ENCODE measurements around the gene TLX3. TPM values are rescaled to one million over a fixed set of nuclear protein-coding genes. Genes with fewer than 3 reads are reported as not detected.
A peak's percentile ranks its signal among the peaks of the same experiment; 100 is the strongest.

TLX3 gene
- total RNA-seq, 2 donors from 2014 or later, result not detected

- peaks cover 45% of the 10 kb centered on the region for H3K27me3 Mint-ChIP-seq (ENCODE audit: insufficient read depth)
- H3K27ac Mint-ChIP-seq, result no peak overlapping the region
- H3K9me3 Mint-ChIP-seq, result no peaks in the 10 kb centered on the region
- Histone ChIP-seq H3K4me1 (ENCODE audit: control insufficient read depth, insufficient read depth, low read length) (no peaks in the 10 kb centered on the region), H3K36me3 (ENCODE audit: control insufficient read depth, insufficient read depth, low read length) (no peaks in the 10 kb centered on the region), H3K4me3 (ENCODE audit: low read length) (peak overlapping the region; percentile 77), H3K9ac (ENCODE audit: extremely low read depth, low read length, poor library complexity, severe bottlenecking) (no peak overlapping the region), H3K27ac (ENCODE audit: low read depth, low read length) (no peak overlapping the region), H3K9me3 (ENCODE audit: control insufficient read depth, low read length) (no peaks in the 10 kb centered on the region), H3K27me3 (ENCODE audit: control insufficient read depth, insufficient read depth, low read length, poor library complexity, severe bottlenecking) (peaks cover 45% of the 10 kb centered on the region)
- WGBS, 2 experiments (ENCODE audit: insufficient coverage in 1 of 2, insufficient read length in 1 of 2), result 60 to 64% methylated on average over 11 of the region's 11 CpGs
- H3K4me1 Mint-ChIP-seq, result no peaks in the 10 kb centered on the region
- DNase-seq, result no peak
- no peak for TF ChIP-seq CTCF (conservative IDR thresholded peaks at IDR 0.05)
- no peak overlapping the region for H3K4me3 Mint-ChIP-seq
- no peaks in the 10 kb centered on the region for H3K36me3 Mint-ChIP-seq (ENCODE audit: low read depth)
Observed at GRCh38 chr5:171337210-171337569, 28.1 kb downstream of the TLX3 start.

GRCh38 chr5:171340042-171340441 is 31.0 kb downstream of the TLX3 start:
- peaks cover 2% of the 10 kb centered on the region for H3K4me1 Mint-ChIP-seq
- H3K9me3 Mint-ChIP-seq, result no peaks in the 10 kb centered on the region
- no peak overlapping the region for H3K27ac Mint-ChIP-seq
- H3K27me3 ChIP-seq (ENCODE audit: control insufficient read depth, insufficient read depth, low read length, poor library complexity, severe bottlenecking), result peaks cover 35% of the 10 kb centered on the region
- DNase-seq, result no peak
- no peaks in the 10 kb centered on the region for H3K36me3 Mint-ChIP-seq (ENCODE audit: low read depth)
- H3K4me1 ChIP-seq (ENCODE audit: control insufficient read depth, insufficient read depth, low read length), result no peaks in the 10 kb centered on the region
- no peaks in the 10 kb centered on the region for H3K9me3 ChIP-seq (ENCODE audit: control insufficient read depth, low read length)
- H3K9ac ChIP-seq (ENCODE audit: extremely low read depth, low read length, poor library complexity, severe bottlenecking), result no peak overlapping the region
- TF ChIP-seq CTCF (conservative IDR thresholded peaks at IDR 0.05), result no peak
- H3K36me3 ChIP-seq (ENCODE audit: control insufficient read depth, insufficient read depth, low read length), result no peaks in the 10 kb centered on the region
- H3K4me3 Mint-ChIP-seq, result no peak overlapping the region
- no peak overlapping the region for H3K27ac ChIP-seq (ENCODE audit: low read depth, low read length)
- H3K27me3 Mint-ChIP-seq (ENCODE audit: insufficient read depth), result peaks cover 32% of the 10 kb centered on the region
- H3K4me3 ChIP-seq (ENCODE audit: low read length), result no peak overlapping the region

DNA sequence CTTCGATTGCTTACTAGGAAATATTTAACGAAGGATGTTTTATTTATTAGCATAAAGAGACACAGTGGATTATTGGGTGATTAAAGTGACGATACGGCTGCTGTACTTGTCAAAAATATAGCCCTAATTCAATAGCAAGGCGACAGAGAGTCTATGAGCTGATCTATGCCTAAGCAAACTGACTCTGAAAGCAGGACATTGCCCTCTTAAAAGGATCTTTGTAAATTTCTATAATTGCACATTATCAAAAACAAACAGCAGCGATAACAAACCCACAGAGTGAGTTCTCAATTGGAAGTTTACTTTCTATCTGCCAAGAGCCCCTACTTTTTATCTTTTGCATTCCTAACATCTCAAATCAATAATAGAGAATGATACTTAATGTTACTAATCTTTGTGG is 31.4 kb downstream of the TLX3 start:
- 72 to 85% methylated on average over 3 to 6 of the region's 6 CpGs for WGBS, 2 experiments (ENCODE audit: insufficient coverage in 1 of 2, insufficient read length in 1 of 2)
- no peak overlapping the region for H3K27ac Mint-ChIP-seq
- Histone ChIP-seq H3K36me3 (ENCODE audit: control insufficient read depth, insufficient read depth, low read length) (no peaks in the 10 kb centered on the region), H3K4me1 (ENCODE audit: control insufficient read depth, insufficient read depth, low read length) (no peaks in the 10 kb centered on the region), H3K9me3 (ENCODE audit: control insufficient read depth, low read length) (no peaks in the 10 kb centered on the region), H3K4me3 (ENCODE audit: low read length) (no peak overlapping the region), H3K27ac (ENCODE audit: low read depth, low read length) (no peak overlapping the region), H3K9ac (ENCODE audit: extremely low read depth, low read length, poor library complexity, severe bottlenecking) (no peak overlapping the region), H3K27me3 (ENCODE audit: control insufficient read depth, insufficient read depth, low read length, poor library complexity, severe bottlenecking) (peaks cover 30% of the 10 kb centered on the region)
- H3K36me3 Mint-ChIP-seq (ENCODE audit: low read depth), result no peaks in the 10 kb centered on the region
- DNase-seq, result no peak
- no peak for TF ChIP-seq CTCF (conservative IDR thresholded peaks at IDR 0.05)
- H3K4me3 Mint-ChIP-seq, result no peak overlapping the region
- H3K4me1 Mint-ChIP-seq, result peaks cover 2% of the 10 kb centered on the region
- peaks cover 28% of the 10 kb centered on the region for H3K27me3 Mint-ChIP-seq (ENCODE audit: insufficient read depth)
- no peaks in the 10 kb centered on the region for H3K9me3 Mint-ChIP-seq

All from endodermal cell (in vitro differentiated cells).